Activated T-cell treated with anti-CD3 and anti-CD28 coated beads, Interleukin-2, amount 50 U/mL, for 24 hours (primary cell): ENCODE measurements around the gene ACTG1.

ENCODE experiments used
- DNase-seq: peaks from one replicate; pipeline ENCODE4 v3.0.0-alpha.2; 2020
- H3K27ac Mint-ChIP-seq: 2 replicates; pipeline ENCODE4 v1.8.0; 2020; ENCODE audit warnings: mild to moderate bottlenecking, mixed read lengths
- H3K27me3 Mint-ChIP-seq: 2 replicates; pipeline ENCODE4 v1.8.0; 2020; ENCODE audit warnings: mixed read lengths
- H3K36me3 Mint-ChIP-seq: 2 replicates; pipeline ENCODE4 v1.8.0; 2020; ENCODE audit warnings: low read depth, mixed read lengths
- H3K4me1 Mint-ChIP-seq: 2 replicates; pipeline ENCODE4 v1.8.0; 2020; ENCODE audit warnings: low read depth, mixed read lengths
- H3K4me3 Mint-ChIP-seq: 2 replicates; pipeline ENCODE4 v1.8.0; 2020; ENCODE audit warnings: mild to moderate bottlenecking, moderate library complexity, mixed read lengths
- H3K9me3 Mint-ChIP-seq: 2 replicates; pipeline ENCODE4 v1.8.0; 2020; ENCODE audit warnings: mixed read lengths

Gene ACTG1

DNA sequence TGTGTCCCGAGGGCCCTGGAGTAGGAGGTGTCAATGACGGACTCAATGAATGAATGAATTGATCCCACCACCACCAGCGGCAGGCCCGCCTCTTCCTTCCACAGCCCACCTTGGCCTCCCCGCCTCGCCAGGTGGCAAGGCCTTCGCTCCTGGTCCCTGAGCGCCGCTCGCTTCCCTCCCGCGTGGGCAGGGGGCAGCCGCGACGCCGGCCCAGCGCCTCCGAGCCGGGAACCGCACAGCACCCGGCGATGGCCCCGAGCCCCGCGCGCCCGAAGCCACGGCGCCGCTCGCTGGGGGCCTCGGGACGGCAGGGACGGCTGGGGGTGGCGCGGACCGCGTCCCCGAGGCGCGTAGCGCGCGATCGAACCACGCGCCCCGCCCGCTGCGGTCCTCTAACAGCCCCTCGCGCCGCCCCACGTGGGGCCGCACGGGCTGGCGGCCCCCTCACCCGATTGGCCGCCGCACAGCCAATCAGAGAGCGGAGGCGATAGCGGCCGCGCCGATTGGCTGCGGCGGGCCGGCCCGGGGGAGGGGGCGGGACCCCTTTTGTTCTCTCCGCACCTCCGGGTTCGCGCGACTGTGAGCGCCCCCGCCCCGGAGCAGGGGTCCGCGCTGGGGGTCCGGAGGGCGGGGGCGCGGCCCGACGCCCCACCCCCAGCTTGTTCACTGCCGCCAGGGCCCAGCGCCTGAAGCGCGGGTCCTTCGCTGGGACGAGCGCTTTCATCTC lies 31.4 kb downstream of the ACTG1 start:
- no peaks in the 10 kb centered on the region for H3K9me3 Mint-ChIP-seq
- H3K27me3 Mint-ChIP-seq: peaks cover 41% of the 10 kb centered on the region
- no peak overlapping the region for H3K27ac Mint-ChIP-seq
- no peaks in the 10 kb centered on the region for H3K36me3 Mint-ChIP-seq
- H3K4me3 Mint-ChIP-seq: peak overlapping the region; percentile 37
- peaks cover 17% of the 10 kb centered on the region for H3K4me1 Mint-ChIP-seq
- peak; percentile 67 for DNase-seq

GRCh38 chr17:81480140-81481072 lies 32.2 kb downstream of the ACTG1 start:
- Mint-ChIP-seq H3K4me3 (no peak overlapping the region), H3K4me1 (peaks cover 14% of the 10 kb centered on the region), H3K36me3 (no peaks in the 10 kb centered on the region), H3K27me3 (peaks cover 36% of the 10 kb centered on the region), H3K9me3 (no peaks in the 10 kb centered on the region), H3K27ac (no peak overlapping the region)
- no peak for DNase-seq

DNA sequence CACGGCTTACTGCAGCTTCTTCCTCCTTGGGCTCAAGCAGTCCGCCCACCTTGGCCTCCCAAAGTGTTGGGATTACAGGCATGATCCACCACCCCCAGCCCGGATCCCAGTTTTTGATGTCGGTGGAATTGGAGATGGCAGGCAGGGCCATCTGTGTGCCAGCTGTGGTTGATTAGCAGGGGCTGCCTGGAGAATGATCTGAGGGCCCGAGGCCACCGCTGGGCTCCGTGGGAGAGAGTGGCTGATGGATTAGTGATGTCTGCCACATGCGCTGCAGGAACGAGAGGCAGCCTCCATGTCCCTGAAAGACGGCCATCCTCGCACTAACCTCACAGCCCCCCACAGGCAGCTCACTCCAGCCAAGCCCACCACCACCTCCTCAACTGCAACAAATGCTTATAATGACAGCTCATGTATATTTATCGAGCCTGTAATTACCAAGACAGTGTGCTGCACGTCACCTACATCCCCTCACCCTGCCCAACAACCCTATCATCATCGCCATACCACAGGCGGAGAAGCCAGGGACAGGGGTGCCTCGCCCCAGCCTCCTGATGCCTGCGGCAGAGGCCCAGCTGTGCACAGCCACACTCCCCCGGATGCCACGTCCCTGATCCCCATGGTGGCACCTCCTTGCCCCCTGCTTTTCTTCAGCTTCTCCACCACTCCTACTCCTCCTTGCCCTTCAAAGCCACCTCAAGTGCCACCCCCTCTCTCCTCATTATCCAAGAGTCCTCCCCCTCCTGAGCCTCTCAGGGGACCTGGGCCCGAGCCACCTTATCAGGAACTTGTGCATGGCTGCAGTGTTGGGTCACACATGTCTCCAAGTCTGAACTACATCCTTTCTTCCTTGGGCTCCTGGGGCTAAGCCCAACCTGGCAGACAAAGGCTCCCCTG lies 33.2 kb downstream of the ACTG1 start:
- H3K4me3 Mint-ChIP-seq: no peak overlapping the region

GRCh38 chr17:81478119-81478518 lies 34.5 kb downstream of the ACTG1 start:
- peaks cover 8% of the 10 kb centered on the region for H3K4me1 Mint-ChIP-seq
- H3K27ac Mint-ChIP-seq: no peak overlapping the region
- H3K36me3 Mint-ChIP-seq: no peaks in the 10 kb centered on the region
- H3K9me3 Mint-ChIP-seq: no peaks in the 10 kb centered on the region
- DNase-seq: no peak
- H3K27me3 Mint-ChIP-seq: peaks cover 36% of the 10 kb centered on the region
- H3K4me3 Mint-ChIP-seq: no peak overlapping the region

More for the DNA sequence above, 33.2 kb downstream of the ACTG1 start:
- DNase-seq: no peak
- Mint-ChIP-seq H3K27ac (no peak overlapping the region), H3K9me3 (no peaks in the 10 kb centered on the region), H3K27me3 (peaks cover 36% of the 10 kb centered on the region), H3K36me3 (no peaks in the 10 kb centered on the region), H3K4me1 (peaks cover 12% of the 10 kb centered on the region)

DNA sequence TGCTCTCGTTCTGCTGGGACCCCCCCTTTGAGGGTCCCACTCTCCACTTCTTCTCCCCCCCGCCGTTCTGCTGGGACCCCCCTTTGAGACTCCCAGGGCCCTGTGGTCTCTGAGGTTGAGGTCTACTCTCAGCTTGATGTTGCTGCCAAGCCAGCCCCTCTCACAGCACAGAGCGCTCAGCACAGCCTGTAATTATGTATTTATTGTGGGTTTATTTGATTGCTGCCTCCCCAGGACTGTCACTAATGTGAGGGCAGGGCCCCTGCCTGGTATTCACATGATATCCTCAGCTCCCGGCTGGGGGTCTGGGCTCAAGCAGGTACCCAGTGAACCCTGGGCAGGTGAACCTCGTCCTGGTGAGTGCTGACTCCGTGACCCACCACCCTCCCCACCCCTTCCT lies 35.4 kb downstream of the ACTG1 start:
- H3K27me3 Mint-ChIP-seq: peaks cover 27% of the 10 kb centered on the region
- H3K27ac Mint-ChIP-seq: no peak overlapping the region
- no peaks in the 10 kb centered on the region for H3K9me3 Mint-ChIP-seq
- DNase-seq: no peak
- H3K4me3 Mint-ChIP-seq: no peak overlapping the region
- peaks cover 6% of the 10 kb centered on the region for H3K4me1 Mint-ChIP-seq
- no peaks in the 10 kb centered on the region for H3K36me3 Mint-ChIP-seq

DNA sequence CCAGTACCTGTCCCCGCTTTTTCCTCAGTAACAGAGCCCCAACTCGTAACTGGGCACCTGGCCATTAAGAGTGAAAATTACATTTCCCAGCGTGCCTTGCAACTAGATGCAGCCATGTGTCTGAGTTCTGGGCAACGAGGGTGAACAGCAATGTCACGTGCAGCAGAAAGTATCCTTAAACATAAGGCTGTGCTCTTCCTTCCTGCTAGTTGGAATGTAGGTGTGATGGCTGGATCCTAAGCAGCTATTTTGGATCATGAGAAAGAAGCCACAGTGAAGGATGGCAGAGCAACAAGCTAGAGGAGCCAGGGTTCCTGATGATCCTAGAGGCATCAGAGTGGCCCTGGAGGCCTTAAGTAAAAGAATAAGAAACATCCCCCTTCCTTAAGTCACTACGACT lies 36.0 kb downstream of the ACTG1 start:
- no peaks in the 10 kb centered on the region for H3K36me3 Mint-ChIP-seq
- peaks cover 21% of the 10 kb centered on the region for H3K27me3 Mint-ChIP-seq
- no peak overlapping the region for H3K4me3 Mint-ChIP-seq
- no peaks in the 10 kb centered on the region for H3K9me3 Mint-ChIP-seq
- DNase-seq: no peak
- H3K27ac Mint-ChIP-seq: no peak overlapping the region
- peaks cover under 1% of the 10 kb centered on the region for H3K4me1 Mint-ChIP-seq

DNA sequence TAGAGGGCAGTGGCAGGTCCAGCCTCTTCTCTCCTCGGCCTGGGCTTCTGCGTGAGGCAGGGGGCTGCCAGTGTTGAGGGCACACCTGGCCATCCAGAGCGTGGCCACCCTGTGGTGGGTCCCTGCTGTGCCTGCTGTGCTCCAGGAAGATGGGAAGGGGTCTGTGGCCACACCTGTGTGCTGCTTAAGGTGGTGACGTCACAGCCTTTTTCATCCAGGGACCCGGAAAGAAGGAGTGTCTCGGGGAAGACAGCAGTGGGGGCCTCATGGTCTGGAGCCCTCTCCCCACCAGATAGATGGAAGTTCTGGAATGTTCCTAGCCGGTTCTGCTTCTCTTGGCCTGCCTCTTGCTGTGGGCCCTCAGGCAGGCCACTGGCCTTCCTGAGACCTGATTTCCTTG lies 36.5 kb downstream of the ACTG1 start:
- Mint-ChIP-seq H3K27ac (no peak overlapping the region), H3K9me3 (no peaks in the 10 kb centered on the region), H3K36me3 (no peaks in the 10 kb centered on the region), H3K4me1 (no peaks in the 10 kb centered on the region), H3K4me3 (no peak overlapping the region), H3K27me3 (peaks cover 20% of the 10 kb centered on the region)
- no peak for DNase-seq

GRCh38 chr17:81474958-81475357 lies 37.6 kb downstream of the ACTG1 start:
- no peak overlapping the region for H3K27ac Mint-ChIP-seq
- H3K9me3 Mint-ChIP-seq: no peaks in the 10 kb centered on the region
- peaks cover 11% of the 10 kb centered on the region for H3K27me3 Mint-ChIP-seq
- no peak overlapping the region for H3K4me3 Mint-ChIP-seq
- no peak for DNase-seq
- H3K36me3 Mint-ChIP-seq: no peaks in the 10 kb centered on the region
- H3K4me1 Mint-ChIP-seq: no peaks in the 10 kb centered on the region

DNA sequence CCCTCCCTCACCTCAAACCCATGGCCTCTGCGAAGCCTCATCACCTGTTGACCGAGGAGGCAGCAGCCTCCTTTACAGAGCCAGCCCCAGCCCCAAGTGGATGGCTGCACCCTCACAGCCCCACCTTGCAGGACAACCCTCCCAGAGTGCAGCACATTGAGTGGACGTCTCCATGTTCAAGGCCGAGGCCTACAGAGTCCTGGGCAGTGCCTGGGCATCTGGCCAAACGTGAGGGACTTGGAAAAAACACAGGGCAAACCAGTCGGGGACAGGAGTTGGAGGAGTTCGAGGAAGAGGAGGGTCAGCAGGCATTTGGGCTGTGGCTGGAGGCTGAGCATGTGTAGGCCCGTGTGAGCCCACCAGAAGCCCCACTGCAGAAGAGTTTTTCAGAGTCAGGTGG lies 39.6 kb downstream of the ACTG1 start:
- no peak for DNase-seq
- Mint-ChIP-seq H3K36me3 (no peaks in the 10 kb centered on the region), H3K27me3 (peaks cover 2% of the 10 kb centered on the region), H3K27ac (no peak overlapping the region), H3K4me3 (no peak overlapping the region), H3K4me1 (no peaks in the 10 kb centered on the region), H3K9me3 (no peaks in the 10 kb centered on the region)

DNA sequence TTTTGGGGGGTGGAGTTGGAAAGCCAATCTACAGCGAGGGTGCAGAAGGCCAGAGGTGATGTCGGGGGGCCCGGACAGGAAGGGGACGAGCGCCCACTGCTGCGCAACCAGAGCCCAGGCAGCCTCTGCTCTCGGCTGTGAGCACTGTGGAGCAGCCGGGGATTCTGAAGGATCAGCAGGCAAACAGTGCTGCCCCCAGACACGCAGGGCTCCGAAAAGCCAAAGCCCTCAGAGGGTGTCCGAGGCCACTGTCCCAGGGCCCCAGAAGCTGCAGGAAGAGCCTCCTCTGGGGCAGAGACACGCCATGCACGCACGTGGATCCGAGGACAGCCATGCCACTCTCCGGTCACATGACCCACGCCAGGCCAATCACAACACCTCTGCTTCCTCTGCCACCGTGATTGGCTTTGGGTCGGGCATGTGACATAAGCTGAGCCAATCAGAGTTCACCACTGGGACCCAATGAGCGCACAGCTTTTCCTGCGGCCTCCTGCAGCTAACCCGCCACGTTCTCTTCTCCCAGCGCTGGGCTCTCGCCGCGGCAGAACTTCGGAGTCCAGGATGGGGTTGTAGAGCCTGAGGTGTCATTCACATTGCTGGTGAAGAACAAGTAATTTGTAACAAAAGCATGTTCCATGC lies 40.7 kb downstream of the ACTG1 start:
- no peaks in the 10 kb centered on the region for H3K4me1 Mint-ChIP-seq
- DNase-seq: no peak
- H3K9me3 Mint-ChIP-seq: no peaks in the 10 kb centered on the region
- no peaks in the 10 kb centered on the region for H3K36me3 Mint-ChIP-seq
- no peaks in the 10 kb centered on the region for H3K27me3 Mint-ChIP-seq
- no peak overlapping the region for H3K4me3 Mint-ChIP-seq
- H3K27ac Mint-ChIP-seq: no peak overlapping the region

- no peaks in the 10 kb centered on the region for H3K4me1 Mint-ChIP-seq
- H3K4me3 Mint-ChIP-seq: no peak overlapping the region
- DNase-seq: no peak
- no peaks in the 10 kb centered on the region for H3K27me3 Mint-ChIP-seq
- no peaks in the 10 kb centered on the region for H3K36me3 Mint-ChIP-seq
- H3K9me3 Mint-ChIP-seq: no peaks in the 10 kb centered on the region
- H3K27ac Mint-ChIP-seq: no peak overlapping the region
These were observed 41.4 kb downstream of the ACTG1 start for GRCh38 chr17:81470944-81471817.

GRCh38 chr17:81470270-81470943 lies 42.2 kb downstream of the ACTG1 start:
- Mint-ChIP-seq H3K4me3 (no peak overlapping the region), H3K9me3 (no peaks in the 10 kb centered on the region), H3K27ac (no peak overlapping the region), H3K27me3 (no peaks in the 10 kb centered on the region), H3K36me3 (no peaks in the 10 kb centered on the region), H3K4me1 (no peaks in the 10 kb centered on the region)
- DNase-seq: no peak

- no peak overlapping the region for H3K27ac Mint-ChIP-seq
- H3K27me3 Mint-ChIP-seq: no peaks in the 10 kb centered on the region
- H3K9me3 Mint-ChIP-seq: no peaks in the 10 kb centered on the region
- H3K4me1 Mint-ChIP-seq: no peaks in the 10 kb centered on the region
- H3K4me3 Mint-ChIP-seq: no peak overlapping the region
- H3K36me3 Mint-ChIP-seq: no peaks in the 10 kb centered on the region
- DNase-seq: no peak
These were observed 43.3 kb downstream of the ACTG1 start for GRCh38 chr17:81469266-81469665.
